Measurements from ENCODE around the gene PRKAG2.

Gene PRKAG2

GRCh38 chr7:151794508-151795167 is 82.3 kb downstream of the PRKAG2 start:
- Histone ChIP-seq H3K4me2 (ENCODE audit: low read length) (no peak overlapping the region), H3K4me3 (ENCODE audit: low read length) (no peak overlapping the region), H3K9me3 (ENCODE audit: control insufficient read depth, insufficient read depth, low read length) (no peaks in the 10 kb centered on the region), H3F3A (ENCODE audit: control insufficient read depth, insufficient read depth) (no peaks in the 10 kb centered on the region), H4K20me1 (ENCODE audit: control insufficient read depth, insufficient read depth, low read depth, low read length) (no peaks in the 10 kb centered on the region), H3K27me3 (ENCODE audit: control insufficient read depth, low read length) (peaks cover 4% of the 10 kb centered on the region), H3K27ac (ENCODE audit: low read depth, low read length) (no peak overlapping the region), H3K79me2 (ENCODE audit: control insufficient read depth, low read length) (no peaks in the 10 kb centered on the region), H3K36me3 (ENCODE audit: control insufficient read depth, low read length) (no peaks in the 10 kb centered on the region), H3K4me1 (ENCODE audit: control insufficient read depth, low read length) (peaks cover 4% of the 10 kb centered on the region; the same call in 1 of the 2 replicates), H3K9me2 (replicated peaks; ENCODE audit: control insufficient read depth, low read length) (no peaks in the 10 kb centered on the region)
- no peak for TF ChIP-seq CTCF (IDR thresholded peaks at IDR 0.05; ENCODE audit: low read depth, low read length, poor library complexity, severe bottlenecking)
- no peak for TF ChIP-seq EZH2phosphoT487 (IDR thresholded peaks at IDR 0.05; ENCODE audit: borderline replicate concordance, low read length)

DNA sequence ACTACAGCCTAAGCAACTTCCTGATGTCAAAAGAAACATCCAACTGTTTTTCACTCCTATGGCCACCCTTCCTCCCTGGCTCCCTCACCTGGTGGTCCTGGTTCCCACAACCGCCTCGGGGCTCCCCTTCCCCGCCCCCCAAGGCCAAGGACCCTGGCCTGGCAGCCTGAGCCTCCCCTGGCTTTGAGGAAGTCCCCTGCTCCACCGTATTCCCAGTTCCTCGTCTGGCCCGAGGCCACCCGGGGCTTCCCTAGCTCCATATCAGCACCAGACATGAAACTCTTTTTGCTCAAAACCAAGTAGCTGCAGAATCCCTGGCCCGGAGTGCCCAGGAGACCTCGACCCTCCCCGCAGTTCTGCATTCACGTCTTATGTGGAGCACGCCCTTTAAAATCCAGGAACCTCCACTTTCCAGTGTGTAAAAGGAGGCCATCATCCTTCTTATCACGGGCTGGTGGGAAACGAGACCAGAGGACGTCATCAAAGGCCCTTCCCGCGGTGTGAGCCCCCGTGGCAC is 82.9 kb downstream of the PRKAG2 start:
- TF ChIP-seq CTCF (IDR thresholded peaks at IDR 0.05; ENCODE audit: low read depth, low read length, poor library complexity, severe bottlenecking) (no peak), EZH2phosphoT487 (IDR thresholded peaks at IDR 0.05; ENCODE audit: borderline replicate concordance, low read length) (no peak)
- H3K79me2 ChIP-seq (ENCODE audit: control insufficient read depth, low read length) = no peaks in the 10 kb centered on the region
- H3K9me3 ChIP-seq (ENCODE audit: control insufficient read depth, insufficient read depth, low read length) = no peaks in the 10 kb centered on the region
- H3K36me3 ChIP-seq (ENCODE audit: control insufficient read depth, low read length) = no peaks in the 10 kb centered on the region
- H3K4me2 ChIP-seq (ENCODE audit: low read length) = no peak overlapping the region
- no peak overlapping the region for H3K4me3 ChIP-seq (ENCODE audit: low read length)
- no peaks in the 10 kb centered on the region for H3F3A ChIP-seq (ENCODE audit: control insufficient read depth, insufficient read depth)
- peaks cover 8% of the 10 kb centered on the region for H3K27me3 ChIP-seq (ENCODE audit: control insufficient read depth, low read length)
- no peak overlapping the region for H3K27ac ChIP-seq (ENCODE audit: low read depth, low read length)
- H4K20me1 ChIP-seq (ENCODE audit: control insufficient read depth, insufficient read depth, low read depth, low read length) = no peaks in the 10 kb centered on the region
- H3K4me1 ChIP-seq (ENCODE audit: control insufficient read depth, low read length) = peaks cover 8% of the 10 kb centered on the region; the same call in 1 of the 2 replicates
- H3K9me2 ChIP-seq (replicated peaks; ENCODE audit: control insufficient read depth, low read length) = no peaks in the 10 kb centered on the region

- TF ChIP-seq EZH2phosphoT487 (IDR thresholded peaks at IDR 0.05; ENCODE audit: borderline replicate concordance, low read length) = no peak
- no peaks in the 10 kb centered on the region for H4K20me1 ChIP-seq (ENCODE audit: control insufficient read depth, insufficient read depth, low read depth, low read length)
- peaks cover 11% of the 10 kb centered on the region for H3K27me3 ChIP-seq (ENCODE audit: control insufficient read depth, low read length)
- no peaks in the 10 kb centered on the region for H3K9me3 ChIP-seq (ENCODE audit: control insufficient read depth, insufficient read depth, low read length)
- H3K9me2 ChIP-seq (replicated peaks; ENCODE audit: control insufficient read depth, low read length) = no peaks in the 10 kb centered on the region
- H3K4me3 ChIP-seq (ENCODE audit: low read length) = no peak overlapping the region
- no peaks in the 10 kb centered on the region for H3K79me2 ChIP-seq (ENCODE audit: control insufficient read depth, low read length)
- H3K36me3 ChIP-seq (ENCODE audit: control insufficient read depth, low read length) = no peaks in the 10 kb centered on the region
- H3F3A ChIP-seq (ENCODE audit: control insufficient read depth, insufficient read depth) = no peaks in the 10 kb centered on the region
- no peak overlapping the region for H3K27ac ChIP-seq (ENCODE audit: low read depth, low read length)
- peaks cover 8% of the 10 kb centered on the region; the same call in 1 of the 2 replicates for H3K4me1 ChIP-seq (ENCODE audit: control insufficient read depth, low read length)
- no peak overlapping the region for H3K4me2 ChIP-seq (ENCODE audit: low read length)
Observed at GRCh38 chr7:151793531-151793951, 83.4 kb downstream of the PRKAG2 start.

DNA sequence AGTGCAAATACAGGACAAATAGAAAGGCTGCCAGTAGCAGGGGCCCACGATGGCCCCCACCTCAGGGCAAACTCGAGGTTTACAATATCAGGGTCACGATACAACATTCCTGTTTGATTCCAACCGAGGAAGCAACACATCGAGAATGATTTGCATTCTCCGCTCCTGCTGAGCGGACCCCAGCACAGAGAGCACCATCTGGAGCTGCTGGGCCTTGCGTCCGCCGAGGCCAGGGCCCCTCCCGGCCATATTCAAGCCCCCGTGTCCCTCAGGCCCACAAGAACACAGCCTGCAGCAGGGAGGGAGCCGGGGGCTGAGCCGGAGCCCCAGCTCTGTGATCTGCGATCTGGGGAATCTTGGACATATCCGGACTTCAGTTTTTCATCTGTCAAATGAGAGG is 84.3 kb downstream of the PRKAG2 start:
- Histone ChIP-seq H3K4me2 (ENCODE audit: low read length) (no peak overlapping the region), H3K4me3 (ENCODE audit: low read length) (no peak overlapping the region), H3K27me3 (ENCODE audit: control insufficient read depth, low read length) (peaks cover 17% of the 10 kb centered on the region), H3K36me3 (ENCODE audit: control insufficient read depth, low read length) (no peaks in the 10 kb centered on the region), H3K79me2 (ENCODE audit: control insufficient read depth, low read length) (no peaks in the 10 kb centered on the region), H3K9me3 (ENCODE audit: control insufficient read depth, insufficient read depth, low read length) (no peaks in the 10 kb centered on the region), H3K9me2 (replicated peaks; ENCODE audit: control insufficient read depth, low read length) (no peaks in the 10 kb centered on the region), H4K20me1 (ENCODE audit: control insufficient read depth, insufficient read depth, low read depth, low read length) (no peaks in the 10 kb centered on the region), H3F3A (ENCODE audit: control insufficient read depth, insufficient read depth) (no peaks in the 10 kb centered on the region), H3K27ac (ENCODE audit: low read depth, low read length) (no peak overlapping the region), H3K4me1 (ENCODE audit: control insufficient read depth, low read length) (peaks cover 8% of the 10 kb centered on the region; the same call in 1 of the 2 replicates)
- TF ChIP-seq CTCF (IDR thresholded peaks at IDR 0.05; ENCODE audit: low read depth, low read length, poor library complexity, severe bottlenecking) (no peak), EZH2phosphoT487 (IDR thresholded peaks at IDR 0.05; ENCODE audit: borderline replicate concordance, low read length) (no peak)

Measured in DOHH2 (cell line).